GM18499 (cell line): ENCODE measurements around the gene CDC5L.
"Not testable (repeated sequence)": the region's sequence is repeated elsewhere in the genome, so short reads cannot be mapped to it uniquely, and the experiment has no call there.

Experiments
- ATAC-seq: cut with Tn5 transposase; IDR thresholded peaks from one replicate; pipeline ENCODE4 v1.9.1; 2021; ENCODE audit warnings: moderate number of reproducible peaks; ENCODE audit not compliant: insufficient read depth, unreplicated experiment

The CDC5L gene

DNA sequence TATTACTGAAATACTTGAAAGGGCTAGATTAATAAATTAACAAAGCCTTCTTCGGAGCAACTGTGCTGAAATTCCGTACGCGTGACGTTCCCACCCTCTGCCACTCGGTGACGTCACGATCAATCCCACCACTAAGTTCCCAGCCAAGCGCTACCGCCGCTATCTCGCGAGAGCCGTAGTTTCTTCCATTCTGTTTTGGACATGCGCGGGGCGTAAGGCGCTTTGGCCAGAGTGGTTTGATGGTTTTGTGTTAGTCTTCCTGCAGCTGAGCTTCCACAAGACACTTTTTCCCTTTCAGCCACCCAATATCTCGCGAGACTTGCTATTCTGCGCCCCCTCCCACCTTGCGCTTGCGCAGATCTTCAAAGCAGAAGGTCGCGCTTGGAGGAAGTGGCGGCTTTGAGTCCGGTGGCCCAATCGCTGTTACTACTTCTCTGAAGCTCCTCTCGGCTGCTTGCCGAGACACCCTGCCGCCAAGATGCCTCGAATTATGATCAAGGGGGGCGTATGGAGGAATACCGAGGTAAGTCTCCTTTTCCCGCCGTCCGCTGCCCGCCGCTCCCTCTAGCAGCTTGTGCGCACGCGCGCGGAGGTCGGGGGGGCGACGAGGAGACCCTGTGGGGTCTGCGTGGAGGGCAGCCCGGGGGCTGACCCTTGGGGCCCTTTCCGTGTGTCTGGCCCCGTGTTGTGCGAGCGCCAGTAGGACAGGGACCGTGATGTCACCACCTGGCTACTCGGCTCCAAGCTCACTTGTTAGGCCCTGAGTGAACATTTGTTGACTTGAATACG is at the start of gene CDC5L:
Gene CDC5L, plus strand, starts transcription at position 361 of the 789 bp plus-strand sequence. Its CDS starts 118 bp downstream, at position 479.
- peak; percentile 86 for ATAC-seq

DNA sequence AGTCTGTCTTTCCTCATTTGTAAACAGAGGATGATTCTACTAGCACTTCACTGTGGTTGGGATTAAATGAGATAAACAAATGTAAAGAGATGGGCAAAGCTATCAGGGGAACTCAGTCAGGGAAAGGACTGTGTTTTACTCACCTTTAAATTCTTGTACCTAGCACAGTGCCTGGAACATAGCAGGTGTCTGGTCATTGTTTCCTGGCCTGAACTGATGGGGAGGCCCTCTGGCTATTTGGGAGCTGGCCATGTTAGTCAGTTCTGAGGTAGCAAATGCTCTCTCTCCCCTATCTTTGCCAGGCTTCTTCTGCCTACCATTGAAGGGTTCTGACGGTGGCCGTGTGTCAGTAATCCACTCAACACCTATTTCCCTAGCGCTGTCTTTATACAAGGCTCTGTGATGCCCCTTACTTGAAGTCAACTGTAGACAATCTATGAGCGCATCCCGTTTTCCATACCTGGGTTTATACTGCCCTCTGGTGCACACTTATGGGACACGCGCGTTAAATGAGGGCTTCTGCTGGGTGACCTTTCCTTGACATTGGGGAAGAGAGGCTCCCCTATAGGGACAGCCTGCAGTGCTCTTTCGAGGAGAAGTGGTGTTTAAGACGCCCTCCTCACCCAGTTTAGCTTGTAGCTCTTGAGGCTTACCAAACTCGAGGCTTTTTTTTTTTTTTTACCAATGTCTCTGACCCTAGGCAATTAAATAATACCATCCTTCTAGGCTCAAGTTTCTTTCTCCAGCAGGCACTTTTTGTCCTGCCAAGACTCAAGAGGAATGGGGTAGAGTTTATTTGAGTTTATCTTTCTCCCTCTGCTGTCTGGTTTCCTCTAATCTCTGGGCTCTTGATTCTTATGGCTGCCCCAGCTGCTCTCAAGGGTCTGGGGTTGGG is 49.0 kb upstream of the CDC5L start:
- peak; percentile 60 for ATAC-seq

DNA sequence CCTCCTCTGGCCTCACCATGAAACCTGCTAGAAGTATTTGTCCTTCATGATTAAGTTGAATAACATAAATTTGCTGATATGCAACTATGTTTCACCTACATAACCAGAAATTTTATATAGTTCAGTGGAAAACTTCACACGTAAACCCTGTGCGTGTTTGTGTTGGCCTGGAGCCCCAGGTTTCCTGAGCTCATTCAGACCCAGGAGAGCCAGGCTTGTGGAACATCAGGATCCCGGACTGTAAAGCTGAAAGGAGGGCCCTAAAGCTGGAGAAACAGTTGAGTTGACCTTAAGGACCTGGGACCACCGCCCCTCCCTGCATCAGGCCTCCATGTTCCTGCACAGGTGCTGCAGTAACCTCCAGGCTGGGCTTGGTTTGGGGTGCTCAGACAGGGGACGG is 48.2 kb upstream of the CDC5L start:
- no peak for ATAC-seq

DNA sequence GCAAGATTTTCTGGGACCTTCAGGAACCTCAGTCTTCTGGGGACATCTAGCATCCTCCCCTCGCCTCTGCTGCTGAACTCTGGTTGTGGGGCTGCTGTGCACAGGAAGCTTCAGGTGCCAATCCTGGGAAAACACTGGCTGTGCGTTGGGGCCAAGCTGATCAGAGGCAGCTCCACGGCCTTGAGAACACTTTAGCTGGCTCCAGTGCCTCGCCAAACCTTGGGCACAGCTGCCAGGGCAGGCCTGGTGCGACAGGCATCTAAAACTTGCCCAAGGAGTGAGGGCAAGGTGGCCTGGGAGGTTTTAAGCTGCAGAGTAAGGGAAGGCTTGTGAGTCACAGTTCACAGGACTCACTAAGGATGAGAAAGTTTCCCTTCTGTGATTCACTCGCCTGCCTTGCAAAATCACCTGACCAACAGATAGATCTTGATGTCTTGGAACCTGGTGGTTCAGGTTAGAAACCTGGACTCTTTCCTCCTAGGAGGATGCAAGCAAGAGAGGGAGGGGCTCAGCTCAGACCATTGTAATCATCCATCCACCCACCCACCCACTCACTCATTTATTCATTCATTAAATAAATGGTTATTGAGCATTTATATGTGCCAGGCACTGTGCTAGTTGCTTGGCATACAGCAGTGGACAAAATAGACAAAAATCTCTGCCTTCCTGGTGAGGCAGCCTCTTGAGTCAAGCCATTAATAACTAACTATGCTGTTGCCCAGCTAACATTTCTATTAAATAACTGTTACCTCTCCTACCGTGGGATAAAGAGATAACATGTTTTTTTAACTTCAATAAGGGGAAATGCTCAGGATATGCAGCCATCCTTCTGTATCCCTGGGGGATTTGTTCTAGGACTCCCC is 47.5 kb upstream of the CDC5L start:
- no peak for ATAC-seq

DNA sequence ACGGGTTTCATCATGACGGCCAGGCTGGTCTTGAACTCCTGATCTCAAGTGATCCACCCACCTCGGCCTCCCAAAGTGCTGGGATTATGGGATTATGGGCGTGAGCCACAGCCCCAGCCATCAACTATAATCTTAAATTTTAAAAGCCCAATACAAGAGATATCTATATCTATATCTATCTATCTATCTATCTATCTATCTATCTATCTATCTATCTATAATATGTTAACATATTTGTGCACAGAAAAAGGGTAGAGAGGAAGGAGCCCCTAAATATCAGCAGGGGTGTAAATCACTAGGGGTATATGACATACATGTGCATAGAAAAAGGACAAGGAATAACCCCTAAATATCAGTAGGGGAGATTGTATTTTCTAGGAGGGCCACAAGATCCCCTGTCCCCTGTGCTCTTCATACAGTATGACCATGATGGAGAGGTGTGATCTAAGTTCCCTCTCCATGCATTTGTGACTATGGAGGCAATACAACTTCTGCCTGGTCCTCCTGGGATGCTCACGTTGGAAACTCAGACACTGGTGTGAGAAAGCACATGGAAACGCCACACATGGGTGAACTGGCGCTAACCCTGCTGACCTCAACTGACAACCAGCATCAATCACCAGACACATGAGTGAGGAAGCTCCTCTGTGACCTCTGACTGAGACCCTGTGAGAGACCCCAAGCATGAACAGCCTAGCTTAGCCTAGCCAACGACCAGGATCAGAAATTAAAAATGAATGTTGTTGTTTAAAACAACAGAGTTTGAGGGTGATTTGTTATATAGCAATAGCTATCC is 46.2 kb upstream of the CDC5L start:
- no peak for ATAC-seq

DNA sequence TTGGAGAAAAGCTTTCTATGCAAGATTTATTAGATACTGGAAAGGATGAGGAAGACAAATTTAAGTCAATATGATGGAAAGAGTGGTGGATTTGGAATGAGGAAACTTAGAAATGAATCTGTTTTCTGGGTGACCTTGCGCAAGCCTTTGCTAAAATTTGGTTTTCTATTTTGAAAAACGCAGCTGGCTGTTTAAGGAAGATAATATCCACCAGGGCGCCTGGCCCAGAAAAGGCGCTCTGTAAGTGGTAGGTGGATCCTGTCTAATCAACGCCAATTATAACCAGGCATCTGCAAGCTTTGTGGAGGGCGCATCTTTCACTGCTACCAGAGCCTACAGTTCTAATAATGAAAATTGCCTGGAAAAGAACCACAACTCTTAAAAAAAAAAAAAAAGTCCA is 45.5 kb upstream of the CDC5L start:
- no peak for ATAC-seq

DNA sequence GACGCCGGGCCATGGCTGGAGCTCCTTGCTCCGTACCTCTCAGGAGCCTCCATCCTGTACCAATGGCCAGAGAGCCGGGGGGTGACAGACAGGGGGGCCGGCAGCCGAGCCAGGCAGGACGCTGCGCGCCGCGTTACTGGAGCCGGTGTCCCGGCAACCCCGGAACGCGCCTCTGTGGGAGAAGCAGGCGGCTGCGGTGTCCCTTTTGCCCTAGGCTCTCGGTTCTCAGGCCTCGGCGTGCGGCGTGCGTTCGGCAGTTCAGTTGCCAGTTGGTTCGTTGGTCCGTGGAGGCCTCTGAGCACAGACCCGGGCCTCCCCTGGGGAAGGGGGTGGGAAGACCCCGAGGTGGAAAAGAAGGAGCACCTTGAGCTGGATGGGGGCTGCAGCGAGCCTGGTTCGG is 45.0 kb upstream of the CDC5L start, which contains the start of gene SPATS1:
Gene SPATS1, plus strand, starts transcription at position 162 of the 400 bp plus-strand sequence. CDS start 446 bp downstream, outside the sequence.
- ATAC-seq = no peak

DNA sequence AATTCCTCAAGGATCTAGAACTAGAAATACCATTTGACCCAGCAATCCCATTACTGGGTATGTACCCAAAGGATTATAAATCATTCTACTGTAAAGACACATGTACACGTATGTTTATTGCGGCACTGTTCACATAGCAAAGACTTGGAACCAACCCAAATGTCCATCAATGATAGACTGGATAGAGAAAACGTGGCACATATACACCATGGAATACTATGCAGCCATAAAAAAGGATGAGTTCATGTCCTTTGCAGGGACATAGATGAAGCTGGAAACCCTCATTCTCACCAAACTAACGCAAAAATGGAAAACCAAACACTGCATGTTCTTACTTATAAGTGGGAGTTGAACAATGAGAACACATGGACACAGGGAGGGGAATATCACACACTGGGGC is 40.7 kb upstream of the CDC5L start:
- ATAC-seq = not testable (repeated sequence)

DNA sequence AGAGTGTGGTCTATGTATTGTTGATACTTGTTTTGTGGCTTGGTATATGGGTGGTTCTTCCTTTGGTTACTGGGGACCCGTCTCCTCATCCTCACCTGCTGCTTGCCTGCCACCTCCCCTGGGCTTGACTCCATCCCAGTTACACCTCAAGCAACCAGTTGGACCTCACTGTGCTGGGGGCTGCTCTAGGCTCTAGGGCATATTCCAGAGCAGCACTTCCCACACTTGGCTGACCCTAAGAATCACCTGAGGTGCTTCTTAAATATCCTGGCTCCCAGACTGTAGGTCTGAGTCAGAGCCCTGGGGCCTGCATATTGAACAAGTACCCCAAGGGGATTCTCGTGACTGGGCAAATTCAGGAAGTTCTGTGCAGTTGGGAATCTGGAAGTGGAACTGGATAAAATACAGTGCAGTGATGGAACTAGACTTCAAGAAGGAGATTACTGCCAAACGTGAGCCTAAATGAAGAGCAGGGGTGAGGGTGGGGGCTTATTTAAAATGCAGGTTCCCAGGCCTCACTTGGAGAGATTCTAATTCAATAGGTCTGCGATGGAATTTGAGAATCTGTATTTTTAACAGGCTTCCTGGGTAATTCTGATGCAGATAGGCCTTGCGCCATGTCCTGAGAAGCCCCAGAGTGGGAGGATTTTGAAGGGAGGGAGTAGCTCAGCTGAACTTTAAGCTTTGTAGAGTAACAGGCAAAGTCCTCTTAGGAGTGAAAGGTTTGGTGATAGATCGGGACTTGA is 37.4 kb upstream of the CDC5L start:
- no peak for ATAC-seq

DNA sequence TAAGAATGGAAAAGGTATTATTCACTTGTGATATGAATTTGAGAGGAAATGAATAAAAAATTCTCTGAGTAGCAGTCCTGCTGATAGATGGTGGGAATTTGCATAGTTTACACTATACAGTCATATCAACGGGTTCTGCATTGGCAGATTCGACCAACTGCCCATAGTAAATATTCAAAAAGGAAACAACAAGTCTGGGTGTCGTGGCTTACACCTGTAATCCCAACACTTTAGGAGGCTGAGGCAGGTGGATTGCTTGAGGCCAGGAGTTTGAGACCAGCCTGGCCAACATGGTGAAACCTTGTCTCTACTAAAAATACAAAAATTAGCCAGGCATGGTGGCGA is 36.9 kb upstream of the CDC5L start:
- ATAC-seq = not testable (repeated sequence)

DNA sequence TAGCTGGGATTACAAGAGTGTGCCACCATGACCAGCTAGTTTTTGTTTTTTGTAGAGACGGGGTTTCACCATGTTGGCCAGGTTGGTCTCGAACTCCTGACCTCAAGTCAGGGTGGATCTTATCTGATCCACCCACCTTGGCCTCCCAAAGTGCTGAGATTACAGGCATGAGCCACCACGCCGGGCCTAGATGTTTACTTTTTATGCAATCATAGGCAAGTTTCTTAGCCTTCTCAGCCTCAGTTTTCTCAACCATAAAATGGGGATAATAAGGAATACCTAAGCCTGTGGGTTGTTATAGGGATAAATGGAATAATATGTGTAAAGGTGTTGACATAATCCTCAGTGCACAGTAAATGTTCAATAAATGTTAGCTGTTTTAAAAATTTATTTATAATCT is 35.2 kb upstream of the CDC5L start:
- no peak for ATAC-seq

DNA sequence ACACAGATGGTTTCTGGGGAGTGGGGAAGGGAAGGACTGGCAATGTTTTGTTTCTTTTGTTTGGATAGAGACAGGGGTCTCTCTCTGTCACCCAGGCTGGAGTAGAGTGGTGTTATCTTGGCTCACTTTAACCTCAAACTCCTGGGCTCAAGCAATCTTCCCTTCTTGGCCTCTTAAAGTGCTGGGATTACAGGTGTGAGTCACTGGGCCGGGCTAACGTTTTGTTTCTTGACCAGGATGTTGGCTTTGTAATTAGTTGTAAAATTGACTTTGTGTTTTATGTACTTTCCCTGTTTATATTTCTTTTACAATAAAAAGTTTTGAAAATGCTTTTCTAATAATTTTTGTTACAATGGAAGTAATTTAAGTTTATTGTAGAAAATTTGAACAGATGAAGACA is 34.2 kb upstream of the CDC5L start:
- no peak for ATAC-seq

DNA sequence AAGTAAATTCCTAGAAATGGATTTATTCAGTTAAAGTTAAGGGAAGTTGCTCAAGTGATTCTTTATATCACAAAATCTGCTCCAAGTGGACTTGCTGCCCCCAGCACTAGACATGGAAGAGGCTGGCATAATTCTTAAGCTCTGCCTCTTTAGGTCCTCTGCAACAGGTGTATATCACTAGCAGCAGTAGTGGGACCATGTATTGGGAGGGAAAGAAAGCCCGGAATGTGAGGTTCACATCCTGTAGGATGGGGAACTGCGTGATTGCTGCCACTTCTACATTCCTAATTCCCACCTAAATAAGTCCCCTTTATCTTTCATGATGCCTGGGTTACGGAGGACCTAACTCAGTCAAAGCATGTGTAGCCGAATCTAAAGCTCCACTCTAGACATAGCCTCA is 31.9 kb upstream of the CDC5L start:
- ATAC-seq = no peak

DNA sequence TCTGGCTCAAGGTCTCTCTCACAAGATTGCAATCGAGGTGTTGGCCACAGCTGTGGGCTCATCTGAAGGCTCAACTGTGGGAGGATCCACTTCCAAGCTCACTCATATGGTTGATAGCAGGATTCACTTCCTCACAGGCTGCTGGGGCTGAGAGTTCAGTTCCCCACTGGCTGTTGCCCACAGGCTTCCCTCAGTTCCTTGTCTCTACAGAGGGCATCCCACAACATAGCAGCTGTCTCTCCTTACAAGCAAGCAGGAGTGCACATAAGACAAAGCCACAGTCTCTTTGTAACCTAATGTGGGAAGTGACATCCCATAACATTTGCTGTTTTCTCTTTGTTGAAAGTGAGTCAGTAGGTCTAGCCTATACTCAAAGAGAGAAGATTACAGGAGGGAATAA is 31.0 kb upstream of the CDC5L start:
- ATAC-seq = no peak

DNA sequence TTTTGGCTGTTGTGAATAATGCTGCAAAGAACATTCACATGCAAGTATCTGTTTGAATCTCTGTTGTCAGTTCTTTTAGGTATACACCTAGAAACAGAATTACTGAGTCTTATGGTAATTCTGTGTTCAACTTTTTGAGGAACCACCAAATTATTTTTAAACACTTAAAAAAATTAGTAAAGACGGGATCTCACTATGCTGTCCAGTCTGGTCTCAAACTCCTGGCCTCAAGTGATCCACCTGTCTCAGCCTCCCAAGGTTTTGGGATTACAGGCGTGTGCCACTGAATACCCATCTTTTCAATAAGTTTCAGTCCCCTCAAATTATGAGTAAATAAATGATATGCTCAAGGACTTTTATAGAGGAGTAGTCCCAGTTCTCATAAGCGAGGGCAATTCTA is 27.5 kb upstream of the CDC5L start:
- ATAC-seq = no peak

DNA sequence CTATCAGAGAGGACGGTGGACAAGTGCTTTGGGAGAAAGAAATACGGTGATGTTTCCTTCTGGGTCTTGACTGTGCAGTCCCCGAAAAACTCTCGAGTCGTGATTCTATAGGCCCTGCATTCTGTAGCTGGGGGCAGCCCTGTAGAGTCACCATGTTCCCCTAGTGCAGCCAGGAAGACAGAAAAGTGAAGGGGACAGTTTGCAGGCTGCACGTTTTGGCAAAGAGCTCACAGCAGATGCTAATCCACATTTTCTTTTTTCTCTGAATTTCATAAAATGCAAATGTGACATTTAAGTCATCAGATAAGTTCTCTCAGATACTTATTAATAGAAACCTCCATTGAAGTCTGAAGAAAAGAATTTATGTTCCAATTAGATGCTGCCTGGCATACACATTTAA is 25.6 kb upstream of the CDC5L start:
- ATAC-seq = no peak

DNA sequence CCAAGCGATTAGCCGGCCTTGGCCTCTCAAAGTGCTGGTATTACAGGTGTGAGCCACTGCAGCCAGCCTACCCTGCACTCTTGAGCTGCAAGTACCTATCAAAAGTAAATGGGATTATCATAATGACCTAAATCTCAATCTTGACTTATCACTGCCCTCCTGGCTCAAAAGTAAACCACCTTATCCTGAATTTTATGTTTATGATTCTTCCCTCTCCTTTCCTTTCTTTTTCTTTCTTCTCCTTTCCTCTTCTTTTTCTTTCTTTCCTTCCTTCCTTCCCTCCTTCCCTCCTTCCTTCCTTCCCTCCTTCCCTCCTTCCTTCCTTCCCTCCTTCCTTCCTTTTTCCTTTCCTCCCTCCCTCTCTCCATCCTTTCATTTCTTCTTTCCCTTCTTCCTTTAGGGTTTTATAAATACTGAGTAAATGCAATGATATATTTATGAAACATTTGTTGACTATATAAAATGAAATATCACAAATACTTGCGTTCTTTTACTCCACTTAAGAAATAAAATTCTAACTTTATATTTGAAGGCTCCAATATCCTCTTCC is 24.1 kb upstream of the CDC5L start:
- no peak for ATAC-seq

DNA sequence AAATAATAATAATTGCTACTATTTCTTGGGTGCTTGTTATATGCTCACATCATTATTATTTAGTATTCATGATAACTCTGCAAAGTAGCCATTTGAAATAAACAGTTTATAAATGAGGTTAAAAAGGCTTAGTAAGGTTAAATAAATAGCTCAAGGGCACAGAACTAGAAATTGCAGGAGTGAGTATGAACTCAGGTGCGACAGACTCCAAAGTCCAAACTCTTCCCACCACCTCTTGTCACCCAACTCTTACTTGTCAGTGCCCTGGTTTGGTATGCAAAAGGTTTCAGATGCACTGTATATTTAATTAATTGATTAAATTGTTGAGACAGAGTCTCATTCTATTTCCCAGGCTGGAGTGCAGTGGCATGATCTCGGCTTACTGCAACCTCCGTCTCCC is 20.7 kb upstream of the CDC5L start:
- no peak for ATAC-seq

DNA sequence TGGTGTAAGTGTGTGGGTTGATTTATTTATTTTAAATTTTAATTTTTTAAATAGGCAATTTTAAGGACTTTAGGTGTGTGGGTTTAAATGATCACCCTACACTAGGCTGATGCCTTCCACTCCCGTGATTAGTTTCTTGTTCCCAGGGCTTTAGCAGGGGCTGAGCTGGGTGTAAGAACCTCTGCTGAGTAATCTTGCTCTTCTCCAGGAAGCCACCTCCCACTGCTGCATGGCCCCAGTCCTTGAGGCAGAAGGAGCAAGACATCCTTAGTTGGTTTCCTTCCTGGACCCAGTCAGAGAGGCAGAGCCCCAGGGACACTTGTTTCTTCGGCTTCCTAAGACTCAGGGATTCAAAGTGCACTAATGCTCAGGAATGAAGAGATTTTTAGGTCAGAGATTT is 19.8 kb upstream of the CDC5L start:
- ATAC-seq = no peak
